ENCODE measurements around the gene RNASEH2C. TPM values are rescaled to one million over a fixed set of nuclear protein-coding genes. Genes with fewer than 3 reads are reported as not detected.
A peak's percentile ranks its signal among the peaks of the same experiment; 100 is the strongest.
"Not testable (repeated sequence)": the region's sequence is repeated elsewhere in the genome, so short reads cannot be mapped to it uniquely, and the experiment has no call there.

Gene RNASEH2C
- total and polyA plus RNA-seq, 9 donors: 23.3 to 37.8 (median 27.0) TPM

DNA sequence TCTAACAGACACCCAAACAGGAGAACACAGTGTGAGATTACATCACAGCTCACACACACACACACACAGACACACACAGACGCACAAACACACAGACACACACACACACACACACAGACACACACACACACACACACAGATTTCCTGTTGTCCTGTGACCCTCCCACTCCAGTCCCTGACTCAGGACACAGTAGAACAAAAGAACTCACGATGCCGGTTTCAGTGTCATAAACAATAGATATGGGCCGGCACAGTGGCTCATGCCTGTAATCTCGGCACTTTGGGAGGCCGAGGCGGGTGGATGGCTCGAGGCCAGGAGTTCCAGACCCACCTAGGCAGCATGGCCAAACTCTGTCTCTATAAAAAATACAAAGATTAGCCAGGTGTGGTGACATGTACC, 22.4 kb downstream of the RNASEH2C start:
- Histone ChIP-seq H3K9me3 (replicated peaks; ENCODE audit: control insufficient read depth, low read depth, low read length) (no peaks in the 10 kb centered on the region), H3K36me3 (ENCODE audit: control insufficient read depth, insufficient read depth, low read length) (no peaks in the 10 kb centered on the region), H3K27ac (ENCODE audit: low read length) (peak overlapping the region; percentile 20), H3K27me3 (ENCODE audit: control insufficient read depth, insufficient read depth, low read length) (peaks cover under 1% of the 10 kb centered on the region), H3K4me3 (ENCODE audit: low read length) (no peak overlapping the region), H3K4me1 (ENCODE audit: control insufficient read depth, insufficient read depth, low read length) (no peaks in the 10 kb centered on the region)
- 79% methylated on average over 5 of the region's 8 CpGs for WGBS (ENCODE audit: insufficient coverage)
- DNase-seq: no peak

DNA sequence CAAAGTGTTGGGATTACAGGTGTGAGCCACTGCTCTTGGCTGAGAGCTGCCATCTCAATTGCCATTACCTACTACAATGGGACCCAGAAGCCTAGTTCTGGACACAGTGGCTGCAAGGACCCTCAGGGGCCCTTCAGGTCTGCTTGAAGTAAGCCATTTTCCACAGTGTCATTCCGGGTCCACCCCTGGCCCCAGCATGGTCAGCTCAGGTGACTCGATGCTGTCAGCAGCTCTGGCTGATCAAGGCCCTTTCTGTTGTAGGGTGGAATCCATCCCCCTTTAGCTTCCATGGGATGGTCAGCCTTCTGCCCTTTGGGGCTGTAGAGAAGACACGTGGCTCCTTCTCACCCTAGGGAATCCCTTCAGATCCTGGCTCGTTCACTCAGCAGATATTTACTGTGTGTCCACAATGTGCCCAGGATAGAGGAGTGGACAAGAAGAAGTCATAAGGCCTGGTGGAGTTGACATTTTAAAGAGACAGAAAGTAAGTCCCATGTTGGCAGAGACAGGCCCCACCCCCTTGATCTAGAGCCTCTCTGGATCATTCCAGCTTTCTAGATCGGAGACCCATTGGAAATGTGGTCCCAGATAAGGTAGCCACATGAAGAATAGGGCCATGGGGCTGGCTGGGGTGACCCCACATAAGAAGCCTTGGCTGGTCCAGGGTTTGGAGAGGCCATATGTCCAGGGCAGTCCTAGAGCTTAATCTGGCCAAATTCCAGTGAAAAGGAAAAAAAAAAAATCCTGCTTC, 23.6 kb downstream of the RNASEH2C start:
- 80% methylated on average over 3 of the region's 5 CpGs for WGBS (ENCODE audit: insufficient coverage)
- no peak overlapping the region for H3K27ac ChIP-seq (ENCODE audit: low read length)
- no peak for DNase-seq

DNA sequence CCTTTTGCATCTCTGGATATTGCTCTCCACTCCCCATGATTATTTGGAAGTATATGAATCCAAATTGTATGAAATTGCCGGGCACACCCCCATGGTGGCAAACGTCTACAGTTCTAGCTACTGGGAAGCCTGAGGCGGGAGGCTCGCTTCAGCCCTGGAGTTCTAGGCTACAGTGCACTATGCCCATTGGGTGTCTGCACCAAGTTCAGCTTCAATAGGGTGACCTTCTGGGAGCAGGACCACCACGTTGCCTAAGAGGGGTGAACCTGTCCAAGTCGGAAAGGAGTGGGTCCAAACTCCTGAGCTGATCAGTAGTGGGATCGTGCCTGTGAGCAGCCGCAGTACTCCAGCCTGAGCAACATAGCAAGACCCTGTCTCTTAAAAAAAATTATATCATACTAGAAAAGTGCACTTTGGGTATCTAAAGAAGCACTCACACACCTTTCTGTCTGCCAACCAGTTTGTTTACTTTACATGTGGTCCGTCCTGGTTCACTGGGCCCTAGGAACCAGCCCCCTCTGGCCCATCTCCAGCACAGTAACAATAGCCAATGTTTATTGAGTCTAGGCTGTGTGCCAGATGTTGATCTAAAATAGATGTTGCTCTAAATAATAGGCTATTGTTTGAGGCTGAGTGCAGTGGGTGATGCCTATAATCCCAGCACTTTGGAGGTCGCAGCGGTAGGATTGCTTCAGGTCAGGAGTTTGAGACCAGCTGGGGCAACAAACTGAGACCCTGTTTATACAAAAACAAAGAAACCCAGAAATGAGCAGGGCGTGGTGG, 24.9 kb downstream of the RNASEH2C start:
- 78% methylated on average over 11 of the region's 12 CpGs for WGBS (ENCODE audit: insufficient coverage)
- peak; percentile 43 for DNase-seq
- Histone ChIP-seq H3K4me3 (ENCODE audit: low read length) (no peak overlapping the region), H3K27me3 (ENCODE audit: control insufficient read depth, insufficient read depth, low read length) (no peaks in the 10 kb centered on the region), H3K27ac (ENCODE audit: low read length) (peak overlapping the region; percentile 42), H3K4me1 (ENCODE audit: control insufficient read depth, insufficient read depth, low read length) (no peaks in the 10 kb centered on the region), H3K9me3 (replicated peaks; ENCODE audit: control insufficient read depth, low read depth, low read length) (no peaks in the 10 kb centered on the region), H3K36me3 (ENCODE audit: control insufficient read depth, insufficient read depth, low read length) (no peaks in the 10 kb centered on the region)

More for the DNA sequence above, 23.6 kb downstream of the RNASEH2C start:
- no peaks in the 10 kb centered on the region for H3K4me1 ChIP-seq (ENCODE audit: control insufficient read depth, insufficient read depth, low read length)
- no peaks in the 10 kb centered on the region for H3K27me3 ChIP-seq (ENCODE audit: control insufficient read depth, insufficient read depth, low read length)
- H3K9me3 ChIP-seq (replicated peaks; ENCODE audit: control insufficient read depth, low read depth, low read length): no peaks in the 10 kb centered on the region
- H3K36me3 ChIP-seq (ENCODE audit: control insufficient read depth, insufficient read depth, low read length): no peaks in the 10 kb centered on the region
- H3K4me3 ChIP-seq (ENCODE audit: low read length): no peak overlapping the region

DNA sequence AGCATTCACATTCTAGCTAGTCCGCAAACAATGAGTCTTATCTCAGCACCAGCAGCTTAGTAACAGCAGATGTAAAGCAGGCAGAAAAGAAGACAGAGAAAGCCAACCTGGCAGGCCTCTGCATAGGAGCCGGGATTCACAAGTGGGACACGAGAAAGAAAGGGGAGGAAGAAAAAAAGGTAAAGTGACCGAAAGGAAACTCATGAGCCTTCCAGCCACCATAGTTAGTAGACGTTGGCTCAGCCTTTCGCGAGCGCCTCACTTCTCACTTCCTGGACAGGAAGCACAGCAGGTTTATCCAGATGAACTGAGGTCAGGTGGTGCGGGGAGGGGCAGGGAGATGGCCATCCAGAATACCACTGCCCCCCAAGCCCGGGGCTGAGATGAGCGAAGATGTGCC, 28.2 kb downstream of the RNASEH2C start:
- Histone ChIP-seq H3K4me1 (ENCODE audit: control insufficient read depth, insufficient read depth, low read length) (no peaks in the 10 kb centered on the region), H3K27me3 (ENCODE audit: control insufficient read depth, insufficient read depth, low read length) (no peaks in the 10 kb centered on the region), H3K27ac (ENCODE audit: low read length) (no peak overlapping the region), H3K36me3 (ENCODE audit: control insufficient read depth, insufficient read depth, low read length) (no peaks in the 10 kb centered on the region), H3K9me3 (replicated peaks; ENCODE audit: control insufficient read depth, low read depth, low read length) (no peaks in the 10 kb centered on the region), H3K4me3 (ENCODE audit: low read length) (no peak overlapping the region)
- WGBS (ENCODE audit: insufficient coverage): 61% methylated on average over 7 of the region's 11 CpGs
- no peak for DNase-seq

DNA sequence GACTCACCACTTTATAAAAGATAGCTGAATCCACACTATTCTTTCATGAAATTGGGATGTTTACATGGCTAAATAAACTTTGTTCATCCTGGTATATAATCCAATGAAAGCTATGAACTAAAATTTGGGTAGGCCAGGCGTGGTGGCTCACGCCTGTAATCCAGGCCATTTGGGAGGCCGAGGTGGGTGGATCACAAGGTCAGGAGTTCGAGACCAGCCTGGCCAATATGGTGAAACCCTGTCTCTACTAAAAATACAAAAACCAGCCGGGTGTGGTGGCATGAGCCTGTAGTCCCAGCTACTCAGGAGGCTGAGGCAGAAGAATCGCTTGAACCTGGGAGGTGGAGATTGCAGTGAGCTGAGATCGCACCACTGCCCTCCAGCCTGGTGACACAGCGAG, 28.8 kb downstream of the RNASEH2C start:
- H3K9me3 ChIP-seq (replicated peaks; ENCODE audit: control insufficient read depth, low read depth, low read length); H3K27ac ChIP-seq (ENCODE audit: low read length); DNase-seq; H3K27me3 ChIP-seq (ENCODE audit: control insufficient read depth, insufficient read depth, low read length); H3K4me1 ChIP-seq (ENCODE audit: control insufficient read depth, insufficient read depth, low read length); H3K36me3 ChIP-seq (ENCODE audit: control insufficient read depth, insufficient read depth, low read length); H3K4me3 ChIP-seq (ENCODE audit: low read length): not testable (repeated sequence)
- 86% methylated on average over 4 of the region's 8 CpGs for WGBS (ENCODE audit: insufficient coverage)

DNA sequence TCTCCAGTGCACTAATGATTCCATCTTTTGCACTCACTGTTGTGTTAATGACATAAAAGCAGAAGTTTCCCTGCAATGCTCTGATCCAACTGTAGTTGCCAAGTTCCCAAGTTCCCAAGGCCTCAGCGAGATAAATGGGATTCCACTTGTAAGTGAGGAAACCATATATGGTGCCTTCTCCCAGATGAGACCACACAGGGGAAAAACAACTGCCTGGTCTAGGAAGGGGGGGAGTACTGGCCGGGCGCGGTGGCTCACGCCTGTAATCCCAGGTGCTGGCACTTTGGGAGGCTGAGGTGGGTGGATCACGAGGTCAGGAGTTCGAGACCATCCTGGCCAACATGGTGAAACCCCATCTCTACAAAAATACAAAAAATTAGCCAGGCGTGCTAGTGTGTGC, 34.6 kb downstream of the RNASEH2C start:
- Histone ChIP-seq H3K27ac (ENCODE audit: low read length) (no peak overlapping the region), H3K4me3 (ENCODE audit: low read length) (no peak overlapping the region)
- WGBS (ENCODE audit: insufficient coverage): 56% methylated on average over 1 of the region's 8 CpGs

DNA sequence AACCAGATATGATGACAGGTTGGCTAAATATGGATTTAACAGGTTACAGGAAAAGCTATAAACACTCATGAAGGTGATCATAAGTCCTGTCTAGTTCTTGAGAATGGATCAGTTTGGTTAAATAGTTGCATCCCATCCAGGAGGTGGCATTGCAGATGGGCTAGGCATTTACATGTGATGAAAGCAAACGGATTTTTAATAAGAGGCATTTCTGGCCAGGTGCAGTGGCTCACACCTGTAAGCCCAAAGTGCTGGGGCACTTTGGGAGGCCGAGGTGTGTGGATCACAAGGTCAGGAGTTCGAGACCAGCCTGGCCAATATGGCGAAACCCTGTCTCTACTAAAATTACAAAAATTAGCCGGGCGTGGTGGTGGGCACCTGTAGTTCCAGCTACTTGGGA, 37.1 kb downstream of the RNASEH2C start:
- not testable (repeated sequence) for H3K9me3 ChIP-seq (replicated peaks; ENCODE audit: control insufficient read depth, low read depth, low read length); H3K36me3 ChIP-seq (ENCODE audit: control insufficient read depth, insufficient read depth, low read length); H3K4me3 ChIP-seq (ENCODE audit: low read length); DNase-seq; H3K27me3 ChIP-seq (ENCODE audit: control insufficient read depth, insufficient read depth, low read length); H3K27ac ChIP-seq (ENCODE audit: low read length); H3K4me1 ChIP-seq (ENCODE audit: control insufficient read depth, insufficient read depth, low read length)
- WGBS (ENCODE audit: insufficient coverage): 50% methylated on average over 1 of the region's 6 CpGs

More for the DNA sequence above, 34.6 kb downstream of the RNASEH2C start:
- Histone ChIP-seq H3K36me3 (ENCODE audit: control insufficient read depth, insufficient read depth, low read length) (no peaks in the 10 kb centered on the region), H3K9me3 (replicated peaks; ENCODE audit: control insufficient read depth, low read depth, low read length) (no peaks in the 10 kb centered on the region), H3K27me3 (ENCODE audit: control insufficient read depth, insufficient read depth, low read length) (peaks cover 3% of the 10 kb centered on the region), H3K4me1 (ENCODE audit: control insufficient read depth, insufficient read depth, low read length) (no peaks in the 10 kb centered on the region)
- no peak for DNase-seq

DNA sequence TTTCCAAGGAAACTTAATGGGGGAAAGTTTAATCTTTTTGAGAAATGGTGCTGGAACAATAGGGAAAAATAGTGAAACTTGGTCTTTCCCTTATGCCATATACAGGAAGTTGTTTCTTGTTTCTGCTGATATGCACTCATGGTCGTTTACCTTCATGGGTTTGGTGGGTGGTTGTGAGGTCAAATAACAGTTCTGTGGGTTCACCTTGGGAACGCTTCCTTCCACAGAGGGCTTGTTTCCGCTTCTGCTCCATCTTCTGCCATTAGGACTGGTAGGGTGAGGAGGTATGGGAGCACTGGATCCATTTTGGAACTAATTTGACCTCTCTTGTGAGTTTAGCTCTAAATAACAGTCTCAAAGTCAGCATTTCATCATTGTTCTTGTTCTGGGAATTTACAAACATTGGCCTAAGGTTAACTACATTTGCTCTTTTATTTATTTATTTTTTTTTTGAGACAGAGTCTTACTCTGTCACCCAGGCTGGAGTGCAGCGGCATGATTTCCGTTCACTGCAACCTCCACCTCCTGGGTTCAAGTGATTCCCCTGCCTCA, 40.3 kb downstream of the RNASEH2C start:
- Histone ChIP-seq H3K27me3 (ENCODE audit: control insufficient read depth, insufficient read depth, low read length) (peaks cover 3% of the 10 kb centered on the region), H3K36me3 (ENCODE audit: control insufficient read depth, insufficient read depth, low read length) (no peaks in the 10 kb centered on the region), H3K4me1 (ENCODE audit: control insufficient read depth, insufficient read depth, low read length) (no peaks in the 10 kb centered on the region), H3K9me3 (replicated peaks; ENCODE audit: control insufficient read depth, low read depth, low read length) (no peaks in the 10 kb centered on the region), H3K27ac (ENCODE audit: low read length) (no peak overlapping the region), H3K4me3 (ENCODE audit: low read length) (no peak overlapping the region)
- no peak for DNase-seq
- WGBS (ENCODE audit: insufficient coverage): no CpG with 5 or more reads among the region's 5 CpGs

DNA sequence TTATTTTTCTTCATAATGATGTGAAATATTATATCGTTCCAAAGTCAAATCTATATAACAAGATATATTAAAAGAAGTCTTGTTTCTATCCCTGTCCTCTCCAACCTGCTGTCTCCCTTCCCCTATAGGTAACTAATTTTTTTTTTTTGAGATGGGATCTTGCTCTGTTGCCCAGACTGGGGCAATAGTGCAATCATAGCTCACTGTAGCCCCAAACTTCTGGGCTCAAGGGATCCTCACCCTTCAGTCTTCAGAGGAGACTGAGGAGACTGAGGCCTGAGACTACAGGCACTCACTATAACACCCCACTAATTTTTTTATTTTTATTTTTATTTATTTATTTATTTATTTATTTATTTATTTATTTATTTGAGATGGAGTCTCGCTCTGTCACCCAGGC, 47.6 kb downstream of the RNASEH2C start:
- Histone ChIP-seq H3K36me3 (ENCODE audit: control insufficient read depth, insufficient read depth, low read length) (no peaks in the 10 kb centered on the region), H3K4me1 (ENCODE audit: control insufficient read depth, insufficient read depth, low read length) (no peaks in the 10 kb centered on the region), H3K9me3 (replicated peaks; ENCODE audit: control insufficient read depth, low read depth, low read length) (no peaks in the 10 kb centered on the region), H3K4me3 (ENCODE audit: low read length) (no peak overlapping the region), H3K27me3 (ENCODE audit: control insufficient read depth, insufficient read depth, low read length) (no peaks in the 10 kb centered on the region), H3K27ac (ENCODE audit: low read length) (no peak overlapping the region)
- no CpG with 5 or more reads among the region's 2 CpGs for WGBS (ENCODE audit: insufficient coverage)
- no peak for DNase-seq

DNA sequence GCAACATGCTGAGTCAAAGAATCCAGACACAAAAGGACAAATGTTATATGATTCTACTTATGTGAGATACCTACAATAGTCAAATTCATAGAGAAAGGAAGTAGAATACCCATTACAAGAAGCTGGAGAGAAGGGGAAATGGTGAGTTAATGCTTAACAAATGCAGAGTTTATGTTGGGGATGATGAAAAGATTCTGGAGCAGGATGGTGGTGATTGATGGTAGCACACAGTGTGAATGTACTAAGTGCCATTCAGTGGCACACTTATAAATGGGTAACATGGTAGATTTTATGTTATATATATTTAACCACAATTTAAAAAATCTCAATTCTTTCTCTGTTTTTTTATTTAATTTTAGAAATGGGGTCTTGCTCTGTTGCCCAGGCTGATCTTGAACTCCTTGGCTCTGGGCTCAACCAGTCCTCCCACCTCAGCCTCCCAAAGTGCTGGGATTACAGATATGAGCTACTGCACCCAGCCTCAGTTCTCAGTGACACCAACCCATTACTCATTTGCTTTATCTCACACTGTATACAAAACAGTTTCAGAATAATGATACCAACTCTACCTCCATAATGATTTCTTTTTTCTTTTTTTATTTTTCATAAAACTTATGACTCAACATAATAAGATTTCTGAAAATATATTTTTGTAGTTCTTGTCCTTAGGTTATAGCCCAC, 48.3 kb downstream of the RNASEH2C start:
- Histone ChIP-seq H3K4me1 (ENCODE audit: control insufficient read depth, insufficient read depth, low read length) (no peaks in the 10 kb centered on the region), H3K27ac (ENCODE audit: low read length) (no peak overlapping the region), H3K4me3 (ENCODE audit: low read length) (no peak overlapping the region), H3K9me3 (replicated peaks; ENCODE audit: control insufficient read depth, low read depth, low read length) (no peaks in the 10 kb centered on the region), H3K36me3 (ENCODE audit: control insufficient read depth, insufficient read depth, low read length) (no peaks in the 10 kb centered on the region), H3K27me3 (ENCODE audit: control insufficient read depth, insufficient read depth, low read length) (no peaks in the 10 kb centered on the region)
- DNase-seq: no peak
